Measurements from ENCODE around the gene CYB5A. TPM values are rescaled to one million over a fixed set of nuclear protein-coding genes. Genes with fewer than 3 reads are reported as not detected.

The CYB5A gene
- total RNA-seq, 1 donor from 2014 or later, result 58.1 TPM

- H3K9me3 ChIP-seq, result no peaks in the 10 kb centered on the region
- peaks cover 15 to 16% of the 10 kb centered on the region in 2 donors for H3K36me3 ChIP-seq
- no peak for TF ChIP-seq CTCF (IDR thresholded peaks at IDR 0.05)
- intact Hi-C loops (cut with DNase I), result no loop called here
- H3K4me1 ChIP-seq, result no peaks in the 10 kb centered on the region
- DNase-seq (ENCODE audit: low spot score in 2 of 2), result no peak
- no peak overlapping the region for H3K27ac ChIP-seq
- H3K4me3 ChIP-seq, result no peak overlapping the region
- H3K27me3 ChIP-seq, result no peaks in the 10 kb centered on the region
These were observed 34.7 kb downstream of the CYB5A start for GRCh38 chr18:74257083-74257482.

- H3K36me3 ChIP-seq, result peaks cover 8 to 12% of the 10 kb centered on the region in 2 donors
- H3K4me1 ChIP-seq, result peaks cover 0 to 3% of the 10 kb centered on the region in 2 donors
- TF ChIP-seq CTCF (IDR thresholded peaks at IDR 0.05), result no peak
- H3K27ac ChIP-seq, result no peak overlapping the region
- no peak for DNase-seq (ENCODE audit: low spot score in 2 of 2)
- intact Hi-C loops (cut with DNase I), result no loop called here
- no peak overlapping the region for H3K4me3 ChIP-seq
- H3K9me3 ChIP-seq, result no peaks in the 10 kb centered on the region
- no peaks in the 10 kb centered on the region for H3K27me3 ChIP-seq
These were observed 35.6 kb downstream of the CYB5A start for GRCh38 chr18:74256190-74256589.

GRCh38 chr18:74255131-74255616 is 36.6 kb downstream of the CYB5A start:
- no peak for TF ChIP-seq CTCF (IDR thresholded peaks at IDR 0.05)
- peaks cover 0 to 3% of the 10 kb centered on the region in 2 donors for H3K4me1 ChIP-seq
- H3K27me3 ChIP-seq, result no peaks in the 10 kb centered on the region
- no peak for DNase-seq (ENCODE audit: low spot score in 2 of 2)
- H3K4me3 ChIP-seq, result no peak overlapping the region
- no peak overlapping the region for H3K27ac ChIP-seq
- H3K36me3 ChIP-seq, result peaks cover 9 to 10% of the 10 kb centered on the region in 2 donors
- H3K9me3 ChIP-seq, result no peaks in the 10 kb centered on the region
- intact Hi-C loops (cut with DNase I), result no loop called here

- Histone ChIP-seq H3K9me3 (no peaks in the 10 kb centered on the region), H3K4me1 (peaks cover 0 to 3% of the 10 kb centered on the region in 2 donors), H3K36me3 (peaks cover 5 to 8% of the 10 kb centered on the region in 2 donors), H3K4me3 (no peak overlapping the region), H3K27ac (no peak overlapping the region), H3K27me3 (no peaks in the 10 kb centered on the region)
- no peak for DNase-seq (ENCODE audit: low spot score in 2 of 2)
- intact Hi-C loops (cut with DNase I), result no loop called here
- TF ChIP-seq CTCF (IDR thresholded peaks at IDR 0.05), result no peak
These were observed 39.7 kb downstream of the CYB5A start for GRCh38 chr18:74252039-74252395.

- Histone ChIP-seq H3K4me3 (no peak overlapping the region), H3K27me3 (no peaks in the 10 kb centered on the region), H3K27ac (peak overlapping the region in 1 of 2 donors; percentile 15), H3K9me3 (no peaks in the 10 kb centered on the region), H3K4me1 (peaks cover 0 to 3% of the 10 kb centered on the region in 2 donors), H3K36me3 (peaks cover 4 to 8% of the 10 kb centered on the region in 2 donors)
- TF ChIP-seq CTCF (IDR thresholded peaks at IDR 0.05), result no peak
- intact Hi-C loops (cut with DNase I), result no loop called here
- no peak for DNase-seq (ENCODE audit: low spot score in 2 of 2)
These were observed 40.3 kb downstream of the CYB5A start for GRCh38 chr18:74251297-74252038.

Measured in ascending aorta (tissue), 2 donors.